HG03045 (cell line): ENCODE data around the gene SLC7A6OS.

ENCODE experiments used
- ATAC-seq: cut with Tn5 transposase; IDR thresholded peaks from one replicate; pipeline ENCODE4 v1.9.1; 2021; ENCODE audit warnings: mild to moderate bottlenecking, moderate library complexity; ENCODE audit not compliant: unreplicated experiment

SLC7A6OS gene

GRCh38 chr16:68282064-68282452 is 28.7 kb downstream of the SLC7A6OS start:
- no peak for ATAC-seq

GRCh38 chr16:68281368-68282063 is 29.2 kb downstream of the SLC7A6OS start:
- no peak for ATAC-seq

GRCh38 chr16:68279726-68280558 is 30.8 kb downstream of the SLC7A6OS start:
- ATAC-seq = no peak

- no peak for ATAC-seq
These were observed 34.5 kb downstream of the SLC7A6OS start for GRCh38 chr16:68276223-68276622.

- peak; percentile 69 for ATAC-seq
These were observed 35.0 kb downstream of the SLC7A6OS start for GRCh38 chr16:68275611-68276191.

GRCh38 chr16:68274441-68274840 is 36.3 kb downstream of the SLC7A6OS start:
- no peak for ATAC-seq

- ATAC-seq = no peak
These were observed 36.9 kb downstream of the SLC7A6OS start for GRCh38 chr16:68273896-68274295.

- no peak for ATAC-seq
These were observed 37.3 kb downstream of the SLC7A6OS start for GRCh38 chr16:68273459-68273858.

- ATAC-seq = no peak
These were observed 38.1 kb downstream of the SLC7A6OS start for GRCh38 chr16:68272507-68273209.

GRCh38 chr16:68270353-68270752 is 40.4 kb downstream of the SLC7A6OS start:
- no peak for ATAC-seq

- ATAC-seq = no peak
These were observed 41.0 kb downstream of the SLC7A6OS start for GRCh38 chr16:68269793-68270192.

- no peak for ATAC-seq
These were observed 42.9 kb downstream of the SLC7A6OS start for GRCh38 chr16:68267612-68268405.

GRCh38 chr16:68265078-68265920 is 45.4 kb downstream of the SLC7A6OS start:
- no peak for ATAC-seq

GRCh38 chr16:68264128-68265077 is 46.3 kb downstream of the SLC7A6OS start, which contains the start of gene SLC7A6:
Gene SLC7A6, plus strand, starts transcription at chr16:68264526. Its CDS starts 10,201 bp downstream, at chr16:68274727.
- peak; percentile 74 for ATAC-seq

GRCh38 chr16:68263559-68264127 is 47.1 kb downstream of the SLC7A6OS start:
- ATAC-seq = peak; percentile 3

GRCh38 chr16:68259007-68259825 is 51.5 kb downstream of the SLC7A6OS start:
- ATAC-seq = no peak
